NCI-H510A (cell line): ENCODE data around the gene ARHGAP25.

ENCODE experiments used
- DNase-seq: peaks from one replicate; lab custom pipeline; 2025; lab: John Stamatoyannopoulos, UW

Gene ARHGAP25

GRCh38 chr2:68742626-68743415, 8.2 kb downstream of the ARHGAP25 start:
- no peak for DNase-seq

- DNase-seq = no peak
Measured at GRCh38 chr2:68743531-68743930, 8.9 kb downstream of the ARHGAP25 start.

- no peak for DNase-seq
Measured at GRCh38 chr2:68744366-68744912, 9.8 kb downstream of the ARHGAP25 start.

- no peak for DNase-seq
Measured at GRCh38 chr2:68745006-68745405, 10.4 kb downstream of the ARHGAP25 start.

GRCh38 chr2:68746408-68746807, 11.8 kb downstream of the ARHGAP25 start:
- DNase-seq = no peak

GRCh38 chr2:68747413-68747812, 12.8 kb downstream of the ARHGAP25 start:
- no peak for DNase-seq

GRCh38 chr2:68747900-68748299, 13.3 kb downstream of the ARHGAP25 start:
- no peak for DNase-seq

- no peak for DNase-seq
Measured at GRCh38 chr2:68748568-68748967, 14.0 kb downstream of the ARHGAP25 start.

- no peak for DNase-seq
Measured at GRCh38 chr2:68749345-68749744, 14.7 kb downstream of the ARHGAP25 start.

- DNase-seq = no peak
Measured at GRCh38 chr2:68750592-68751396, 16.2 kb downstream of the ARHGAP25 start.

GRCh38 chr2:68751397-68752339, 17.1 kb downstream of the ARHGAP25 start:
- peak; percentile 68 for DNase-seq

- DNase-seq = no peak
Measured at GRCh38 chr2:68753318-68753717, 18.7 kb downstream of the ARHGAP25 start.

GRCh38 chr2:68755071-68755470, 20.5 kb downstream of the ARHGAP25 start:
- no peak for DNase-seq

GRCh38 chr2:68756178-68756577, 21.6 kb downstream of the ARHGAP25 start:
- DNase-seq = no peak

GRCh38 chr2:68757081-68757480, 22.5 kb downstream of the ARHGAP25 start:
- no peak for DNase-seq

- no peak for DNase-seq
Measured at GRCh38 chr2:68762100-68762499, 27.5 kb downstream of the ARHGAP25 start.

GRCh38 chr2:68762665-68763064, 28.1 kb downstream of the ARHGAP25 start:
- no peak for DNase-seq

- DNase-seq = no peak
Measured at GRCh38 chr2:68764041-68764805, 29.6 kb downstream of the ARHGAP25 start.

- DNase-seq = no peak
Measured at GRCh38 chr2:68764806-68765311, 30.2 kb downstream of the ARHGAP25 start.

GRCh38 chr2:68765739-68766375, 31.2 kb downstream of the ARHGAP25 start:
- DNase-seq = no peak
